NOMO-1 (cell line): Measurements from ENCODE around the gene C13orf46.
"Not testable (repeated sequence)": the region's sequence is repeated elsewhere in the genome, so short reads cannot be mapped to it uniquely, and the experiment has no call there.

Source experiments
- DNase-seq, 2 experiments: peaks; one replicate each; lab custom pipeline; 2025; ENCODE audit not compliant: unreplicated experiment in 2 of 2; lab: John Stamatoyannopoulos, UW

C13orf46 gene

DNA sequence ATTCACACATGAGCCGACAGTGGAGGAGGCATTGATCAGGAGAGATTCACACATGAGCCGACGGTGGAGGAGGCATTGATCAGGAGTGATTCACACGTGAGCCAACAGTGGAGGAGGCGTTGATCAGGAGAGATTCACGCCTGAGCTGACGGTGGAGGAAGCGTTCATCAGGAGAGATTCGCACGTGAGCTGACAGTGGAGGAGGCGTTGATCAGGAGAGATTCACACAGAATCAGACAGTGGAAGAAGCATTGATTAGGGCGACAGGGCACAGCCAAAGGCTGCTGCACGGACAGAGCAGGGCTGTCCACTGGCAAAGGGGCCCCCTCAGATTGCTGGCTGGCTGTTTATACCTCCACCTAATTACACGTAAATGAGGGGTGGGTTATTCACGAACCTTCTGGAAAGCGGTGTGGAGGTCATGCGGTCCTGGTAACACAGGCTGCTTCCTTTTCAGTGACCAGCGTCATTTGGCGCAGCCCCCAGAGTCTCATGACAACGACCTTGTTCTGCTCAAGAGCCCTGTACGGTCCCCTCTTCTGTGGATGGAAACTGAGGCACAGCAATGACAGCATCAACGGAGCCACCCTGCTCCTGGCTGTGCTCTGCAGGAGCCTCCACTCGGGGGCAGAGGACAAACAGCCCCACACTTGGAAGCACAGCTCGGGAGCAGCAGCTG is 59.4 kb downstream of the C13orf46 start:
- no peak for DNase-seq

DNA sequence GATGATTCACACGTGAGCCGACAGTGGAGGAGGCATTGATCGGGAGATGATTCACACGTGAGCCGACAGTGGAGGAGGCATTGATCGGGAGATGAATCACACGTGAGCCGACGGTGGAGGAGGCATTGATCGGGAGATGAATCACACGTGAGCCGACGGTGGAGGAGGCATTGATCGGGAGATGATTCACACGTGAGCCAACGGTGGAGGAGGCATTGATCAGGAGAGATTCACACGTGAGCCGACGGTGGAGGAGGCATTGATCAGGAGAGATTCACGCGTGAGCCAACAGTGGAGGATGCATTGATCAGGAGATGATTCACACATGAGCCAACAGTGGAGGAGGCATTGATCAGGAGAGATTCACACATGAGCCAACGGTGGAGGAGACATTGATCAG is 60.0 kb downstream of the C13orf46 start:
- not testable (repeated sequence) for DNase-seq

DNA sequence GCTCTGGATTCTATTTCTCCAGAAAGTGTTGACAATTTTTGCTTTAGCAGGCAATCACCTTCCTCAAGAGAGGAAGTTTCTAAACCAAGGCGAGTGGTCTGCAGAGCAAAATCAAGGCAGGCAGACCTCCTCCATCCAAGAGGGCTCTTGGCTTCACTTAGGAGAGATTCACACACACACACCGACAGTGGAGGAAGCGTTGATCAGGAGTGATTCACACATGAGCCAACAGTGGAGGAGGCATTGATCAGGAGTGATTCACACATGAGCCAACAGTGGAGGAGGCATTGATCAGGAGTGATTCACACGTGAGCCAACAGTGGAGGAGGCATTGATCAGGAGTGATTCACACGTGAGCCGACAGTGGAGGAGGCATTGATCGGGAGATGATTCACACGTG is 60.5 kb downstream of the C13orf46 start:
- not testable (repeated sequence) for DNase-seq

DNA sequence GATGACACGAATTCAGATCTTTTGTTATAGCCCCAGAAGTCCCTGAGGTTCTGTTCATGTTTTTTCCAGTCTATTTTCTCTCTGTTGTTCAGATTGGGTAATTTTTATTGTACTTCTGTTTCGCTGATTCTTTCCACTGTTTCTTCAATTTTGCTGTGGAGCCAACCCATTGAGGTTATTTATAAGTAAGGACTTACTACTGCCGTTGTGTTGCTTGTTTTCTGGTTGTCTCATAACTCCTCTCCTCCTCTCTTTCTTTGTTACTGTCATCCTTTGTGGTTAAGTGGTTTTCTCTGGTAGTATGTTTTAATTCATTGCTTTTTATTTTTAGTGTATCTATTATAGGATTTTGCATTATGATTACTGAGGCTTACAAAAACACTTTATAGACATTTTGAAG is 61.3 kb downstream of the C13orf46 start:
- no peak for DNase-seq

DNA sequence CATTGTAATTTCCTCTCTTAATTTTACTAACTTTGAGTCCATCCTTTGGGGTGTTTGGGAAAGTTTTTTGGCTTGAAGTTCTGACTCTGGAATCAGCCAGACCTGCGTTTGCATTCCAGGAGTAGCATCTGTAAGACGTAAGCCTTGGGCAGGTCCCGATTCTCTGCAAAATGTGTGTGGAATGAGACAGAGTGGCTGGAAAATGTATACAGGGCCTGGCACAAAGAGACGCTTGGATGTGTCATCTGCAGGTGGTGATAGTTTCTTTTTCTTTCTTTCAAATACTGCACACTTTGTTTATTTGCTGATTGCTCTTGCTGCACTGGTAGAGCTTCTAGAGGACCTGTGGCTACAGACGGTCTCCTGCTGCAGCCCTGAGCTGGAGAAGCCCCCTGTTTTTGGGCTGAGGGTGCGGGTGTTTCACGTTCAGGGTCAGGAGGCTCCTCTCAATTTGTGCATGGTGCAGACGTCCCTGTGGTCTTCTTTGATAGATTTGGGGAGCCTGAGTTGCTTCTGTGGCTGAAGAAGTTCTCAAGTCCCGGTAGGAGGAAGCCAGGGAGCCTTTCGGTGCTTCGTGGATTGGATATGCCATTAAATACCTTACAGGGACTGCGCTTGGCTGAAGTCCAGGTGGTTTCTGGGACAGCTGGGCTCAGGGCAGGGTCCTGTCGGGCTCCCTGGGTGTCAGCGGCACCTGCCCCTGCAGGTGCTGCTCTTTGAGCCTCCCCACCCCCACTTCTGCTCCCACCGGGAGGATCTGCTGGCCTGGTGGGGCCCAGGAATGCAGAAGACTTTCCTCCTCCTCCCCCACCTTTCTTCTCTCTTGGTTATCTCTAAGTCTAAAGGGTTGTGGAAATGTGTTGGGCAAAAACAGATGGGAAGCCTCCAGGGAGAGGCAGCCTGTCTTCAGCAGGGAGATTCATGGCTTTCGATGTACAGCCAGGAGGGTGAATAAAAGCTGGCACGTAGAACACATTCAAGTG is 66.0 kb downstream of the C13orf46 start:
- DNase-seq: peak in 1 of 2 experiments; percentile 34

DNA sequence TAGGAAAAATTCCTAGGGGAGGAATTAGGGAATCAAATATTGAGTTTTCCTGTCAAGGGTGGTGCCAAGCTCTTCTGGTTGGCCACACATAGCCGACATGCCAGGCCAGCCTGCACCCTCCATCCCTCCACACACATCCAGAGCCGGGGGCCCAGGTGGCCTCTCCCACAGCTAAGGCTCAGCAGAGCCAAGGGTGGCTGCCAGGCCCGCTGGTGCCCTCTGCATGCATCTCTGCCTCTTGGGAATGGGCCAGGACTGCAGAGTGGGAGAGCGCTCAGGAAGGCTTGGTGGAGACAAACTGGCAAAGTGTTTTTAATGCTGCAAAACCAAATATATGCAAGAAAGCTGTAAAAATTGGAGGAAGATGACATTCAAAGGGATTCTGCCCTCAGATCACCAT is 67.3 kb downstream of the C13orf46 start:
- DNase-seq: no peak

DNA sequence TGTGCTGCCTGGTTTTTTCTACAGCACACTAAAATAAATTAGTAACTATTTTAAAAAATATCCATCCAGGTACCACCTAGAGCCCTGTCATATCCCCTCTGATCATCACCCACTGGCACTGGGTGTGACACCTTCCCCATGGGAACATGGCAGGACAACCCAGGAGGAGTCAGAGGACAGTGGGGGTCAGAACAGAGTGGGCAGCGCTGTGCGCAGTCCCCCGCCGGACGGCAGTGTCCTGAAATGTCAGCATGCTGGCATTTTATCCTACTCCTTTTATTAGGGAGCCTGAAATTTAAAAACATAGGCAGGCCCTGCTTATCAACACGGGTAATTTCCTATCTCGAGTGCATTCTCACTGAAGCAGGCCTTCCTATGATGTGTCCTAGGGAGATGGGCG is 67.9 kb downstream of the C13orf46 start:
- no peak for DNase-seq

DNA sequence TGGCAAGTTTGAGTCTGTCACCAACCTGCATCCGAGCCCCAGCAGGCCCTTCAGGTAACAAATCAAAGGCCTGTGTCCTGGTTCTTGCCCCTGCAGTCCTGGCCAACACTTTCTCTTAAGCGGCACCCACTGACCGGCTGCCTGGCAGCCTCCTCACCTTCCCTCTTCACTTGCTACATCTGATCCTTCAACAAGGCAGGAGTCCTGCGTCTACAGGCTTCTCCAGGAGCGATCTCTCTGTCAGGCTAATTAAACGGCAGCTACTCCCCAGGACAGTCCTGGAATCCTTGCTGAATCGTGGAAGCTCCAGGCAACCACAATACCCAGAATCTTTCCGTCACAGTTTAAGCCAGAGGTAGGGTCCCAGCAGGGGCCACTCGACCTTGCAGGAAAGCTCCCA is 68.9 kb downstream of the C13orf46 start:
- no peak for DNase-seq

DNA sequence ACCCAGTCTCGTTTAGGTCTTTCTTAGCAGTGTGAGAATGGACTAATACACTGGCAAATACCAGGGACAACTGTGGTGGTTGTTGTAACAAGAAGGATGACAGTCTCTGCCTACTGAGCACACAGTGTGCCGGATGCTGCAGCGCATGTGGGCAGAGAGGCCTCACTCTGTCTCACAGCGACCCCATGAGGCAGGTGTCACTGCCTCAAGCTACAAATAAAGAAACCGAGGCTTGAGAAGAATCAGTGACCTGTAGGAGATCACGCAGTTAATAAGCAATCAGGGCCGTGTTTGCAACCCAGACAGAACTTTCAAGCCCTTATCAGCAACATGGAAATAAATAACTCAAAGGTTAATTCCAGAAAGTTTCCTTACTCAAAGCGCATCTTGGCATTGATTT is 69.5 kb downstream of the C13orf46 start:
- no peak for DNase-seq

DNA sequence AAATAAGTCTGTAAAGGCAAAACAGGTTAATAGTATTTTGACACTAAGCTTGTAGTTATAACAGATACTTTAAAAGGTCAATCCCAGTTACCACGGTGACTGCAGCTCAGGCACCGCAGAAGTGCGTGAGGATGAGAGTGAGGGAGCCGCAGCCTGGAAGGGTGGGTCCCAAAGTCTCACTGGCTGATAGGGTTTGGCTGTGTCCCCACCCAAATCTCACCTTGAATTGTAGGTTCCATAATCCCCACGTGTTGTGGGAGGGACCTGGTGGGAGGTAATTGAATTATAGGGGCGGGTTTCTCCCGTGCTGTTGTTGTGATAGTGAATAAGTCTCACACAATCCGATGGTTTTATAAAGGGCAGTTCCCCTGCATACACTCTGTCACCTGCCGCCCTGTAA is 70.0 kb downstream of the C13orf46 start:
- DNase-seq: no peak
